ENCODE data around the gene S100PBP. TPM values are rescaled to one million over a fixed set of nuclear protein-coding genes. Genes with fewer than 3 reads are reported as not detected.

S100PBP gene
- polyA plus RNA-seq, 1 experiment, result 43.7 TPM

DNA sequence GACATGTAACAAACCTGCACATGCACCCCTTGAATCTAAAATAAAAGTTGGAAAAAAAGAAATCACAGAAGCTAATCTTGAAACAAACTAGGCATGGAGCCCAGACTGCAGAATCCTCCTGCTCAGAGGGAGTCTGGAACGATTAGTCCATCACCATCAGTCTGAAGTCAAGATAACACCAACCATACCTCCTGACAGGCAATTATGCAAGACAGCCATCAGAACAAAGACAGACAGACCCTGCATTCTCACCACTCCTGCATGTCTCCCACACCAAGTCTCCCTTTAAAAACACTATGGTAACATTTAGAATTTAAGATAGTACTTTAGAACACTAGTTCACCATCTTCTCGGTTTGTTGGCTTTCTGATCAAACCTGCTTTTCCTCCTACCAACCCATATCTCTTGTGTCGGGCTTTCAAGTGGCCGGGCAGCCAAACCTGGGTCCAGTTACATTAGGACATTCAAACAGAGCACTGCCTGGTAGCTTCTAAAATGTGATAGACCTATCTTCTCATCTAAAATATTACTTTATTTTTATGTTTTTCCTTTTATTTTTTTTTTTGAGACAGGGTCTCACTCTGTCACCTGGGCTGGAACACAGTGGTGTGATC is 10.4 kb upstream of the S100PBP start:
- Histone ChIP-seq H3K27ac (ENCODE audit: low read depth, low read length) (no peak overlapping the region), H3K27me3 (ENCODE audit: control insufficient read depth, insufficient read depth, low read length) (no peaks in the 10 kb centered on the region), H3K4me3 (ENCODE audit: low read depth, low read length) (no peak overlapping the region), H3K9me3 (ENCODE audit: control insufficient read depth, insufficient read depth, low read length) (no peaks in the 10 kb centered on the region; the same call in 1 of the 2 replicates)
- CTCF ChIA-PET, result no interaction called here
- TF ChIP-seq, protein P1, sequence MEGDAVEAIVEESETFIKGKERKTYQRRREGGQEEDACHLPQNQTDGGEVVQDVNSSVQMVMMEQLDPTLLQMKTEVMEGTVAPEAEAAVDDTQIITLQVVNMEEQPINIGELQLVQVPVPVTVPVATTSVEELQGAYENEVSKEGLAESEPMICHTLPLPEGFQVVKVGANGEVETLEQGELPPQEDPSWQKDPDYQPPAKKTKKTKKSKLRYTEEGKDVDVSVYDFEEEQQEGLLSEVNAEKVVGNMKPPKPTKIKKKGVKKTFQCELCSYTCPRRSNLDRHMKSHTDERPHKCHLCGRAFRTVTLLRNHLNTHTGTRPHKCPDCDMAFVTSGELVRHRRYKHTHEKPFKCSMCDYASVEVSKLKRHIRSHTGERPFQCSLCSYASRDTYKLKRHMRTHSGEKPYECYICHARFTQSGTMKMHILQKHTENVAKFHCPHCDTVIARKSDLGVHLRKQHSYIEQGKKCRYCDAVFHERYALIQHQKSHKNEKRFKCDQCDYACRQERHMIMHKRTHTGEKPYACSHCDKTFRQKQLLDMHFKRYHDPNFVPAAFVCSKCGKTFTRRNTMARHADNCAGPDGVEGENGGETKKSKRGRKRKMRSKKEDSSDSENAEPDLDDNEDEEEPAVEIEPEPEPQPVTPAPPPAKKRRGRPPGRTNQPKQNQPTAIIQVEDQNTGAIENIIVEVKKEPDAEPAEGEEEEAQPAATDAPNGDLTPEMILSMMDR (IDR thresholded peaks at IDR 0.05; ENCODE audit: low read depth, low read length), result no peak
- DNase-seq (ENCODE audit: low read depth, low spot score), result no peak
- POLR2A ChIA-PET, result no interaction called here

DNA sequence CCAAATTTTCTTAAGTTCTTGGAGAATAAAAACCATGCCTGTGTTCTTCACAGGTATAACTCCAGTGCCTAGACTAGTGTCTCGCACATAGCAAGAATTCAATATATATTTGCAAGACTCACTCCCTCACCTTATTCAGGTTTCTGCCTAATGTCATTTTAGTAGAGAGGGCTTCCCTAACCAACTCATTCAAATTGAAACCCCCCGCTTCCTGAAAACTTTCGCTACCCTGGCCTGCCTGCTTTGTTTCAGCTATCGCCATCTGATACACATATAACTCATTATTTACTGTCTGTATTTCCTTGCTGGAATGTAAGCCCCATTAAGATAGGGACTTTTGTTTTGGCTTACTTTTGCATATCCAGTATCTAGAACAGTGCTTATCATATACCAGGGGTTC is 8.9 kb upstream of the S100PBP start:
- TF ChIP-seq, protein P1 (IDR thresholded peaks at IDR 0.05; ENCODE audit: low read depth, low read length), result no peak
- Histone ChIP-seq H3K27ac (ENCODE audit: low read depth, low read length) (no peak overlapping the region), H3K9me3 (ENCODE audit: control insufficient read depth, insufficient read depth, low read length) (no peaks in the 10 kb centered on the region; the same call in 1 of the 2 replicates), H3K4me3 (ENCODE audit: low read depth, low read length) (no peak overlapping the region), H3K27me3 (ENCODE audit: control insufficient read depth, insufficient read depth, low read length) (no peaks in the 10 kb centered on the region)
- POLR2A ChIA-PET, result no interaction called here
- CTCF ChIA-PET, result no interaction called here
- DNase-seq (ENCODE audit: low read depth, low spot score), result no peak

DNA sequence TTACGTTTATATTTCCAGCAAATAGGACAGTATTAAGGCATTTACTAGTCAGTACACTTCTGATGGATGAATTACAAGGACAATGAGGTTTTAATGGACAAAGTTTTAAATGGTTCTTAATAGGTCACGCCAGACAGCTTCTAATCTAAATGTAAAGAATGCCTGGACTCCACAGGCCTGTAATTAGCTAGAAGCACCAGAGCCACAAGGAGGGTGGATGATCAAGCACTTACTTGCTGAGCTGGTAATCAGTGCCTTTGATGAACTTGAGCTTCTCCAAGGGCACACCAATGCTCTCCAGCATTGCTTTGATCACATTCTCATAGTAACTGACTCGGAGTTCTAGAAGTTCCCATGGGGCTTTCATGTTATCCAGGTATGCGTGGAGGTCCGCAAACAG is 7.1 kb upstream of the S100PBP start:
- no peak overlapping the region for H3K27ac ChIP-seq (ENCODE audit: low read depth, low read length)
- H3K4me3 ChIP-seq (ENCODE audit: low read depth, low read length), result no peak overlapping the region
- no peaks in the 10 kb centered on the region for H3K27me3 ChIP-seq (ENCODE audit: control insufficient read depth, insufficient read depth, low read length)
- ChIA-PET CTCF (no interaction called here), POLR2A (interaction anchor here (0.6 kb wide), 1 partner anchor 20 kb away, joined by 6 read pairs; no protein-coding TSS in a partner anchor)
- H3K9me3 ChIP-seq (ENCODE audit: control insufficient read depth, insufficient read depth, low read length), result no peaks in the 10 kb centered on the region
- TF ChIP-seq, protein P1 (IDR thresholded peaks at IDR 0.05; ENCODE audit: low read depth, low read length), result no peak
- DNase-seq (ENCODE audit: low read depth, low spot score), result no peak

DNA sequence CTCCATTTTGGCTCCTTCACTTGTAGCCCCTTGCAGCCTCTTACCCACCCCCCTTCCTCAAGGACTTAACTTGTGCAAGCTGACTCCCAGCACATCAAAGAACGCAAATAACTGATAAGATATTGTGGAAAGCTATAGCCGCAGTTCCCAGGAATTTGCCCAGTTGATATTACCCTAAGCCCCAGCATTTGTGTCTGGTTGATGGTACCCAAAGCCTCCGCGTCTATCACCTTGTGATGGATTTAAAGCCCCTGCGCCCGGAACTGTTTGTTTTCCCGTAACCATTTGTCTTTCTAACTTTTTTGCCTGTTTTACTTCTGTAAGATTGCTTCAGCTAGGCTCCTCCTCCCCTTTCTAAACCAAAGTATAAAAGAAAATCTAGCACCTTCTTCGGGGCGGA is 6.2 kb upstream of the S100PBP start:
- CTCF ChIA-PET, result interaction anchor here (1.1 kb wide), 1 partner anchor 99 kb away, joined by 3 read pairs; no protein-coding TSS in a partner anchor
- Histone ChIP-seq H3K9me3 (ENCODE audit: control insufficient read depth, insufficient read depth, low read length) (no peaks in the 10 kb centered on the region; the same call in 1 of the 2 replicates), H3K4me3 (ENCODE audit: low read depth, low read length) (no peak overlapping the region), H3K27me3 (ENCODE audit: control insufficient read depth, insufficient read depth, low read length) (no peaks in the 10 kb centered on the region), H3K27ac (ENCODE audit: low read depth, low read length) (no peak overlapping the region)
- POLR2A ChIA-PET, result interaction anchor here (0.6 kb wide), 1 partner anchor 143 kb away, joined by 5 read pairs; no protein-coding TSS in a partner anchor
- TF ChIP-seq, protein P1 (IDR thresholded peaks at IDR 0.05; ENCODE audit: low read depth, low read length), result no peak
- DNase-seq (ENCODE audit: low read depth, low spot score), result no peak

DNA sequence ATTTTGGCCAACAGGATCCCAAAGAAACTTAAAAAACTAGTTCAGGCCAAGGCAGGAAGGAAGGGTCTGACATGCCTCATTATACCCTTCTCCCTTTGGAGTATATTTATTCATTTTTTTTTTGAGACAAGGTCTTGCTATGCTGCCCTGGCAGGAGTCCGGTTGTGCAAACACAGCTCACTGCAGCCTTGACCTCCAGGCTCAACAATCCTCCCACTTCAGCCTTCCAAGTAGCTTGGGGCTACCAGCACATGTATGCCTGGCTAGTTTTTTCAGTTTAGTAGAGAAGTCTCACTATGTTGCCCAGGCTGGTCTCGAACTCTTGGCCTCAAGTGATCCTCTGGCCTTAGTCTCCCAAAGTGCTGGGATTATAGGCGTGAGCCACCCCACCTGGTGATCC is 5.5 kb upstream of the S100PBP start:
- DNase-seq (ENCODE audit: low read depth, low spot score), result no peak
- CTCF ChIA-PET, result interaction anchor here (1.1 kb wide), 1 partner anchor 99 kb away, joined by 3 read pairs; no protein-coding TSS in a partner anchor
- POLR2A ChIA-PET, result no interaction called here

More for the DNA sequence above, 5.5 kb upstream of the S100PBP start:
- Histone ChIP-seq H3K9me3 (ENCODE audit: control insufficient read depth, insufficient read depth, low read length) (no peaks in the 10 kb centered on the region; the same call in 1 of the 2 replicates), H3K4me3 (ENCODE audit: low read depth, low read length) (no peak overlapping the region), H3K27ac (ENCODE audit: low read depth, low read length) (no peak overlapping the region), H3K27me3 (ENCODE audit: control insufficient read depth, insufficient read depth, low read length) (no peaks in the 10 kb centered on the region)
- TF ChIP-seq, protein P1 (IDR thresholded peaks at IDR 0.05; ENCODE audit: low read depth, low read length), result no peak

Data from AG04450 (cell line).